B cell (primary cell): ENCODE data around the gene STAT4. TPM values are rescaled to one million over a fixed set of nuclear protein-coding genes. Genes with fewer than 3 reads are reported as not detected.

Source experiments
- ATAC-seq: fragments of 200-7000 bp; cut with Tn5 transposase; one replicate; pipeline ENCODE4 v1.10.0; 2021; ENCODE audit warnings: low read depth, mild to moderate bottlenecking, moderate number of reproducible peaks, moderate library complexity
- CTCF ChIA-PET: fragments of 350-600 bp; sonication (Branson Sonifier 250); formaldehyde crosslinking; loops from one replicate; lab custom pipeline; 2021; ENCODE audit warnings: antibody characterized with exemption, inconsistent platforms; lab: Charles Lee
- POLR2A ChIA-PET: fragments of 350-600 bp; sonication (Branson Sonifier 250); formaldehyde crosslinking; loops from one replicate; lab custom pipeline; 2021; ENCODE audit warnings: antibody characterized with exemption; lab: Charles Lee
- DNase-seq: peaks from one replicate; pipeline ENCODE4 v3.0.0; 2013
- H2AFZ ChIP-seq: 2 replicates; pipeline ENCODE4 v1.6.1; 2012; ENCODE audit warnings: mild to moderate bottlenecking, low read depth, low read length; ENCODE audit not compliant: insufficient read depth, poor library complexity, severe bottlenecking
- H3K27ac ChIP-seq, 2 donors: 1 replicate in 1 of 2; 2 replicates in 1 of 2; pipeline ENCODE4 v1.5.1; 2012 to 2013; ENCODE audit warnings: low read length in 2 of 2, mild to moderate bottlenecking in 2 of 2, moderate library complexity in 1 of 2
- H3K27me3 ChIP-seq, 4 experiments: fragments of 200-600 bp in 1 of 4; sonication (generic) in 1 of 4; replicated peaks in 1 of 4; 1 replicate in 2 of 4; 2 replicates in 2 of 4; pipeline versions ENCODE4 v1.6.1 to v1.7.0; 2013 to 2016; ENCODE audit warnings: low read length in 3 of 4, mild to moderate bottlenecking in 2 of 4, mixed read lengths in 1 of 4, moderate library complexity in 1 of 4; ENCODE audit not compliant: insufficient read depth in 4 of 4, control insufficient read depth in 3 of 4; ENCODE audit errors: control extremely low read depth in 1 of 4
- H3K36me3 ChIP-seq, 2 experiments: replicated peaks in 1 of 2; 1 replicate in 1 of 2; 2 replicates in 1 of 2; pipeline versions ENCODE4 v1.6.1 to v1.7.1; 2013; ENCODE audit warnings: low read length in 1 of 2; ENCODE audit not compliant: insufficient read depth in 2 of 2, control insufficient read depth in 1 of 2; ENCODE audit errors: control extremely low read depth in 1 of 2, extremely low read depth in 1 of 2
- H3K4me1 ChIP-seq, 2 donors: fragments of 200-600 bp in 1 of 2; sonication (generic) in 1 of 2; 1 replicate in 1 of 2; 2 replicates in 1 of 2; pipeline versions ENCODE4 v1.5.1 to v1.6.1; 2013 to 2017; ENCODE audit warnings: low read length in 2 of 2; ENCODE audit not compliant: control insufficient read depth in 2 of 2, insufficient read depth in 2 of 2
- H3K4me2 ChIP-seq: replicated peaks from 2 replicates; pipeline ENCODE3; 2012; ENCODE audit warnings: mild to moderate bottlenecking, low read depth, low read length; ENCODE audit not compliant: poor library complexity, severe bottlenecking
- H3K4me3 ChIP-seq, 5 experiments: fragments of 200-600 bp in 1 of 5; sonication (generic) in 1 of 5; 1 replicate in 3 of 5; 2 replicates in 2 of 5; pipeline versions ENCODE4 v1.5.1 to v1.7.0; 2011 to 2016; ENCODE audit warnings: low read length in 4 of 5, mild to moderate bottlenecking in 4 of 5, low read depth in 2 of 5, control low read depth in 1 of 5, moderate library complexity in 1 of 5; ENCODE audit not compliant: insufficient read depth in 1 of 5; ENCODE audit errors: control extremely low read depth in 1 of 5, extremely low read depth in 1 of 5
- H3K79me2 ChIP-seq: fragments of 200-600 bp; sonication (generic); one replicate; pipeline ENCODE4 v1.6.0; 2016; ENCODE audit warnings: low read length; ENCODE audit not compliant: control insufficient read depth, insufficient read depth
- H3K9ac ChIP-seq: fragments of 200-600 bp; sonication (generic); 2 replicates; pipeline ENCODE4 v1.6.1; 2017; ENCODE audit warnings: mild to moderate bottlenecking, low read length, moderate library complexity
- H3K9me3 ChIP-seq, 3 donors: one replicate each; pipeline versions ENCODE4 v1.6.1 to v1.7.1; 2013; ENCODE audit warnings: low read length in 2 of 3; ENCODE audit not compliant: control insufficient read depth in 2 of 3, insufficient read depth in 1 of 3; ENCODE audit errors: control extremely low read depth in 1 of 3
- H4K20me1 ChIP-seq: 2 replicates; pipeline ENCODE4 v1.6.0; 2012; ENCODE audit warnings: mild to moderate bottlenecking, low read length; ENCODE audit not compliant: insufficient read depth, control insufficient read depth, poor library complexity, severe bottlenecking
- H3K27ac Mint-ChIP-seq: one replicate; pipeline ENCODE4 v1.8.0; 2021; ENCODE audit warnings: mixed read lengths
- H3K27me3 Mint-ChIP-seq: one replicate; pipeline ENCODE4 v1.8.0; 2021; ENCODE audit warnings: mixed read lengths
- H3K4me1 Mint-ChIP-seq: one replicate; pipeline ENCODE4 v1.8.0; 2021; ENCODE audit warnings: mixed read lengths
- H3K4me3 Mint-ChIP-seq: one replicate; pipeline ENCODE4 v1.8.0; 2021; ENCODE audit warnings: mixed read lengths
- H3K9me3 Mint-ChIP-seq: one replicate; pipeline ENCODE4 v1.8.0; 2022; ENCODE audit warnings: mixed read lengths; ENCODE audit not compliant: insufficient read depth
- EZH2 ChIP-seq: IDR thresholded peaks from 2 replicates; pipeline ENCODE4 v1.6.1; 2012; ENCODE audit warnings: borderline replicate concordance, low read depth, mild to moderate bottlenecking, moderate library complexity, low read length; ENCODE audit not compliant: insufficient read depth, poor library complexity, severe bottlenecking
- WGBS: methylation state at CpG from one replicate; pipeline ENCODE4 v1.1.5; 2013; ENCODE audit warnings: missing lambda C conversion rate; ENCODE audit not compliant: insufficient coverage; 5-methylcytosine and 5-hydroxymethylcytosine counted together
- intact Hi-C: fragments of 100-400 bp; cut with micrococcal nuclease; formaldehyde crosslinking; loops from one replicate; pipeline ENCODE4 v1.10.0; 2022
- polyA plus RNA-seq: library from polyadenylated mRNA; depleted of rRNA; stranded (reverse); fragments of >200 nt; gene quantifications from 2 replicates; pipeline ENCODE4 v1.2.3, GENCODE V29; 2012
- total RNA-seq, 2 donors: library from RNA; stranded (reverse); fragments of 120-200 nt in 1 of 2; gene quantifications; 1 replicate in 1 of 2; 2 replicates in 1 of 2; pipeline versions ENCODE4 v1.2.3 to v1.2.4, GENCODE V29; 2013 to 2022
- TF ChIP-seq, protein P1 (sequence below): fragments of 200-600 bp; IDR thresholded peaks from one replicate; pipeline ENCODE4 v1.8.0; 2022; ENCODE audit warnings: antibody characterized with exemption, mild to moderate bottlenecking

The STAT4 gene
- total and polyA plus RNA-seq, 2 donors (not counting 1 experiment from before 2014, with no cell fraction given): 2.0 to 62.1 TPM

DNA sequence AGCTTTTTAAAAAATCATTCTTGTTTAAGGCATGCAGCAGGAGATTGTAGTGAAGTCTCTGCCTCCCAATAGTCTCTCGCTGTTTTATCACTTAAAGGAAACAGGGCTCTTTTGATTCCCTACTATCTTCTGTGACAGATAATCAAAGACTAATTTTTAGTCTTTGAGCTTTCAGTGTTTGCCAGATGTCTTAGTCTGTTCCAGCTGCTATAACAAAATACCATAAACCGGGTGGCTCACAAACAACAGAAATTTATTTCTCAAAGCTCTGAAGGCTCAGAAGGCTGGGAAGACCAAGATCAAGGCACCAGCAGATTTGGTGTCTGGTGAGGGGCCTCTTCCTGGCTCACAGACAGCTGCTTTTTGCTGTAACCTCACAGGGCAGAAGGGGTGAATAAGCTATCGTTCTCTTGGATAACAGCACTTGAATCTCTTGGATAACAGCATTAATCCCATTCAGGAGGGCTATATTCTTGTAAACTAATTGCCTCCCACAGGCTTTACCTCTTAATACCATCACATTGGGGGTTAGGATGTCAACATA lies 37.8 kb upstream of the STAT4 start:
- Mint-ChIP-seq H3K27me3 (no peaks in the 10 kb centered on the region), H3K4me3 (no peak overlapping the region), H3K9me3 (no peaks in the 10 kb centered on the region), H3K27ac (no peak overlapping the region), H3K4me1 (peaks cover 2% of the 10 kb centered on the region)
- POLR2A ChIA-PET: no interaction called here
- CTCF ChIA-PET: interaction anchor here (1.4 kb wide), 1 partner anchor 22 kb away, joined by 3 read pairs; no protein-coding TSS in a partner anchor
- H3K79me2 ChIP-seq: no peaks in the 10 kb centered on the region
- ATAC-seq: no peak
- H3K36me3 ChIP-seq: no peaks in the 10 kb centered on the region
- H3K9ac ChIP-seq: no peak overlapping the region
- TF ChIP-seq EZH2: no peak
- TF ChIP-seq, protein P1, sequence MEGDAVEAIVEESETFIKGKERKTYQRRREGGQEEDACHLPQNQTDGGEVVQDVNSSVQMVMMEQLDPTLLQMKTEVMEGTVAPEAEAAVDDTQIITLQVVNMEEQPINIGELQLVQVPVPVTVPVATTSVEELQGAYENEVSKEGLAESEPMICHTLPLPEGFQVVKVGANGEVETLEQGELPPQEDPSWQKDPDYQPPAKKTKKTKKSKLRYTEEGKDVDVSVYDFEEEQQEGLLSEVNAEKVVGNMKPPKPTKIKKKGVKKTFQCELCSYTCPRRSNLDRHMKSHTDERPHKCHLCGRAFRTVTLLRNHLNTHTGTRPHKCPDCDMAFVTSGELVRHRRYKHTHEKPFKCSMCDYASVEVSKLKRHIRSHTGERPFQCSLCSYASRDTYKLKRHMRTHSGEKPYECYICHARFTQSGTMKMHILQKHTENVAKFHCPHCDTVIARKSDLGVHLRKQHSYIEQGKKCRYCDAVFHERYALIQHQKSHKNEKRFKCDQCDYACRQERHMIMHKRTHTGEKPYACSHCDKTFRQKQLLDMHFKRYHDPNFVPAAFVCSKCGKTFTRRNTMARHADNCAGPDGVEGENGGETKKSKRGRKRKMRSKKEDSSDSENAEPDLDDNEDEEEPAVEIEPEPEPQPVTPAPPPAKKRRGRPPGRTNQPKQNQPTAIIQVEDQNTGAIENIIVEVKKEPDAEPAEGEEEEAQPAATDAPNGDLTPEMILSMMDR: no peak
- no peaks in the 10 kb centered on the region for H4K20me1 ChIP-seq
- H3K27me3 ChIP-seq: no peaks in the 10 kb centered on the region
- no peak overlapping the region for H2AFZ ChIP-seq
- no peak overlapping the region for H3K4me3 ChIP-seq
- intact Hi-C loops: no loop called here
- H3K4me1 ChIP-seq: peaks cover 3% of the 10 kb centered on the region in 2 donors
- no peak overlapping the region for H3K27ac ChIP-seq
- no peaks in the 10 kb centered on the region for H3K9me3 ChIP-seq
- H3K4me2 ChIP-seq: no peak overlapping the region
- WGBS: no CpG with 5 or more reads among the region's 3 CpGs
- DNase-seq: no peak

DNA sequence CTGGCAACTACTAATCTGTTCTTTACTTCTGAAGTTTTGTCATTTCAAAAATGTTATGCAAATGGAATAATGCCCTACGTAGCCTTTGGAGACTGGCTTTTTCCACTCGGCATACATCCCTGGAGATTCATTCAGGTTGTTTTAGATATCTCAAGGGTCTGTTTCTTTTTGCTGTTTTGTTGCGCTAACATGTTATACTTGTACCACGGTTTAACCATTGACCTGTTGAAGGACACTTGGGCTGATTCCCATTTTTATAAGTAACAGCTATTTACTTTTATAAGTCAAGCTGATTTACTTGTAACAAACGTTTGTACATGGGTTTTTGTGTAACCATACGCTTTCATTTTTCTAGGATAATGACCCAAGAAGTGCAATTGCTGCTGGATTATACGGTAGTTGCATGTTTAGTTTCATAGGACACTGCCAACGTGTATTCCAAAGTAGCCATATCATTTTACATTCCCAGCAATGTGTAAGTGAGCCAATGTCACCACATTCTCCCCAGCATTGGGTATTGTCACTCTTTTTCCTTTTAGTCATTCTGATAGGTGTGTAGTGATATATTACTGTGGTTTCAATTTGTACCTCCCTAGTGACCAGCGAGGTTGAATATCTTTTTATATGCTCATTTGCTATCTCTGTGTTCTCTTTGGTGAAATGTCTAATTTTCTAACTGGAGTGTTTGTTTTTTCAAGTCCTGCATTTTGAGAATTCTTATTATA lies 36.5 kb upstream of the STAT4 start:
- H3K4me3 ChIP-seq: no peak overlapping the region
- no peak for ATAC-seq
- POLR2A ChIA-PET: no interaction called here
- H2AFZ ChIP-seq: no peak overlapping the region
- H3K36me3 ChIP-seq: no peaks in the 10 kb centered on the region
- H3K4me1 ChIP-seq: no peaks in the 10 kb centered on the region
- H3K4me1 Mint-ChIP-seq: no peaks in the 10 kb centered on the region
- H3K9me3 Mint-ChIP-seq: no peaks in the 10 kb centered on the region
- H3K27me3 ChIP-seq: no peaks in the 10 kb centered on the region
- TF ChIP-seq EZH2: no peak
- TF ChIP-seq, protein P1: no peak
- no peak overlapping the region for H3K4me3 Mint-ChIP-seq
- intact Hi-C loops: no loop called here
- no peak overlapping the region for H3K9ac ChIP-seq
- no peak overlapping the region for H3K4me2 ChIP-seq
- no peaks in the 10 kb centered on the region for H3K9me3 ChIP-seq
- H3K27me3 Mint-ChIP-seq: peaks cover 3% of the 10 kb centered on the region
- 100% methylated on average over 1 of the region's 9 CpGs for WGBS
- H3K27ac Mint-ChIP-seq: no peak overlapping the region
- CTCF ChIA-PET: interaction anchor here (1.4 kb wide), 1 partner anchor 21 kb away, joined by 3 read pairs; no protein-coding TSS in a partner anchor
- H3K27ac ChIP-seq: no peak overlapping the region
- no peaks in the 10 kb centered on the region for H3K79me2 ChIP-seq
- DNase-seq: no peak
- H4K20me1 ChIP-seq: no peaks in the 10 kb centered on the region
